Measurements from ENCODE around the gene ATG16L2.
A peak's percentile ranks its signal among the peaks of the same experiment; 100 is the strongest.
"Not testable (repeated sequence)": the region's sequence is repeated elsewhere in the genome, so short reads cannot be mapped to it uniquely, and the experiment has no call there.

Gene ATG16L2

GRCh38 chr11:72826942-72827480 is 12.8 kb downstream of the ATG16L2 start:
- FAIRE-seq (no peak), DNase-seq (ENCODE audit: insufficient read length, low spot score) (no peak)
- no peak for TF ChIP-seq CTCF (IDR thresholded peaks at IDR 0.05; ENCODE audit: insufficient read depth, missing control alignments)

- not testable (repeated sequence) for DNase-seq (ENCODE audit: insufficient read length, low spot score); FAIRE-seq
Observed at GRCh38 chr11:72827656-72828055, 13.4 kb downstream of the ATG16L2 start.

GRCh38 chr11:72828081-72828567 is 13.9 kb downstream of the ATG16L2 start:
- no peak for FAIRE-seq
- no peak for DNase-seq (ENCODE audit: insufficient read length, low spot score)
- no peak for TF ChIP-seq CTCF (IDR thresholded peaks at IDR 0.05; ENCODE audit: insufficient read depth, missing control alignments)

GRCh38 chr11:72828692-72829101 is 14.5 kb downstream of the ATG16L2 start:
- DNase-seq (ENCODE audit: insufficient read length, low spot score) (no peak), FAIRE-seq (no peak)
- no peak for TF ChIP-seq CTCF (IDR thresholded peaks at IDR 0.05; ENCODE audit: insufficient read depth, missing control alignments)

- no peak for TF ChIP-seq CTCF (IDR thresholded peaks at IDR 0.05; ENCODE audit: insufficient read depth, missing control alignments)
- FAIRE-seq (no peak), DNase-seq (ENCODE audit: insufficient read length, low spot score) (no peak)
Observed at GRCh38 chr11:72829178-72829577, 15.0 kb downstream of the ATG16L2 start.

GRCh38 chr11:72829884-72830533 is 15.8 kb downstream of the ATG16L2 start:
- DNase-seq (ENCODE audit: insufficient read length, low spot score), result no peak
- FAIRE-seq, result no peak
- TF ChIP-seq CTCF (IDR thresholded peaks at IDR 0.05; ENCODE audit: insufficient read depth, missing control alignments), result no peak

GRCh38 chr11:72831521-72832300 is 17.5 kb downstream of the ATG16L2 start:
- FAIRE-seq, result no peak
- peak; percentile 51 for DNase-seq (ENCODE audit: insufficient read length, low spot score)
- peak; percentile 98 for TF ChIP-seq CTCF (IDR thresholded peaks at IDR 0.05; ENCODE audit: insufficient read depth, missing control alignments)
